Measurements from ENCODE around the gene KLHL20.
"Not testable (repeated sequence)": the region's sequence is repeated elsewhere in the genome, so short reads cannot be mapped to it uniquely, and the experiment has no call there.

KLHL20 gene, protein sequence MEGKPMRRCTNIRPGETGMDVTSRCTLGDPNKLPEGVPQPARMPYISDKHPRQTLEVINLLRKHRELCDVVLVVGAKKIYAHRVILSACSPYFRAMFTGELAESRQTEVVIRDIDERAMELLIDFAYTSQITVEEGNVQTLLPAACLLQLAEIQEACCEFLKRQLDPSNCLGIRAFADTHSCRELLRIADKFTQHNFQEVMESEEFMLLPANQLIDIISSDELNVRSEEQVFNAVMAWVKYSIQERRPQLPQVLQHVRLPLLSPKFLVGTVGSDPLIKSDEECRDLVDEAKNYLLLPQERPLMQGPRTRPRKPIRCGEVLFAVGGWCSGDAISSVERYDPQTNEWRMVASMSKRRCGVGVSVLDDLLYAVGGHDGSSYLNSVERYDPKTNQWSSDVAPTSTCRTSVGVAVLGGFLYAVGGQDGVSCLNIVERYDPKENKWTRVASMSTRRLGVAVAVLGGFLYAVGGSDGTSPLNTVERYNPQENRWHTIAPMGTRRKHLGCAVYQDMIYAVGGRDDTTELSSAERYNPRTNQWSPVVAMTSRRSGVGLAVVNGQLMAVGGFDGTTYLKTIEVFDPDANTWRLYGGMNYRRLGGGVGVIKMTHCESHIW

DNA sequence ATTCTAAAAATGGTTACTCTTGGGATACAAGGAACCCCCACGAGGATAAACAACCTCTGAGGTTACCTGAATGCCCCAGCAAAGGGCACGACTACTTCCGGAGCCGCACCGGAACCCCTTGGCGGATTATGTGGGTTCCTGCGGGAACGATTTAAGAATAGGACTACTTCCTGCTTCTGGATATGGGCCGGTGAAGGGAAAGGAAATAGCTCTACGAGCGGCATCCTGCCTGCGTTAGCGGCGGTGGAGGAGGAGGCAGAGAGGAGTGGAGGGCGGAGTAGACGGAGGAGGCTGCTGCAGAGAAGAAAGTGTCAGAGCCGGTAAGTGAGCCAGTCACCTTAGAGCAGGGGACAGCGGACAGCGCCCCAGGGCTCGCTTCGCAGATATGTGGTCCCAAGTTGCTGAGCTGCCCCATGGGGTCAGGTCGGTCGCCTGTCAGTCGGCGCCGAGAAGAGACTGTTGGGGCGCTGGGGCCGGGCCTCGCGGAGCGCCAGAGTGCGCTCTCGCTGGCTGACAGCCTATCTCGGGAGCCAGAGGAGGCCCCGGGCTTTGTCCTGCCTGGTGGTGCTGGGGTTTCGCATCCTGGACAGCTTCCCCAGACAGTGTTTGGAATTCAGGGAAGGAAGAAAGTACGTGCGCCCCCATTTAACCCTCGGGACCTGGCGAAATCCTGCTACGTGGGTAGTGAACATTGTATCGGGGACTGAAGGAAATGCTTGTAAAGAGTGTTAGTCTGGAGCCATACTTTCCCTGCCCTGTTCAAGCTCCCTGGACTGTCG lies at the start of gene KLHL20:
Gene KLHL20 (plus strand): TSS at position 223 of the 779 bp plus-strand sequence. CDS start 1,063 bp downstream, outside the sequence.
- TF ChIP-seq, protein P1, sequence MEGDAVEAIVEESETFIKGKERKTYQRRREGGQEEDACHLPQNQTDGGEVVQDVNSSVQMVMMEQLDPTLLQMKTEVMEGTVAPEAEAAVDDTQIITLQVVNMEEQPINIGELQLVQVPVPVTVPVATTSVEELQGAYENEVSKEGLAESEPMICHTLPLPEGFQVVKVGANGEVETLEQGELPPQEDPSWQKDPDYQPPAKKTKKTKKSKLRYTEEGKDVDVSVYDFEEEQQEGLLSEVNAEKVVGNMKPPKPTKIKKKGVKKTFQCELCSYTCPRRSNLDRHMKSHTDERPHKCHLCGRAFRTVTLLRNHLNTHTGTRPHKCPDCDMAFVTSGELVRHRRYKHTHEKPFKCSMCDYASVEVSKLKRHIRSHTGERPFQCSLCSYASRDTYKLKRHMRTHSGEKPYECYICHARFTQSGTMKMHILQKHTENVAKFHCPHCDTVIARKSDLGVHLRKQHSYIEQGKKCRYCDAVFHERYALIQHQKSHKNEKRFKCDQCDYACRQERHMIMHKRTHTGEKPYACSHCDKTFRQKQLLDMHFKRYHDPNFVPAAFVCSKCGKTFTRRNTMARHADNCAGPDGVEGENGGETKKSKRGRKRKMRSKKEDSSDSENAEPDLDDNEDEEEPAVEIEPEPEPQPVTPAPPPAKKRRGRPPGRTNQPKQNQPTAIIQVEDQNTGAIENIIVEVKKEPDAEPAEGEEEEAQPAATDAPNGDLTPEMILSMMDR (IDR thresholded peaks at IDR 0.05; ENCODE audit: extremely low read depth, insufficient read depth, missing control alignments) = peak; percentile 9
- in situ Hi-C loops (cut with MboI; ENCODE audit: low pct_unique_long_range_greater_than_20kb, low sequenced_read_pairs, unreplicated experiment) = no loop called here
- peak; percentile 79 for DNase-seq (ENCODE audit: low spot score)

DNA sequence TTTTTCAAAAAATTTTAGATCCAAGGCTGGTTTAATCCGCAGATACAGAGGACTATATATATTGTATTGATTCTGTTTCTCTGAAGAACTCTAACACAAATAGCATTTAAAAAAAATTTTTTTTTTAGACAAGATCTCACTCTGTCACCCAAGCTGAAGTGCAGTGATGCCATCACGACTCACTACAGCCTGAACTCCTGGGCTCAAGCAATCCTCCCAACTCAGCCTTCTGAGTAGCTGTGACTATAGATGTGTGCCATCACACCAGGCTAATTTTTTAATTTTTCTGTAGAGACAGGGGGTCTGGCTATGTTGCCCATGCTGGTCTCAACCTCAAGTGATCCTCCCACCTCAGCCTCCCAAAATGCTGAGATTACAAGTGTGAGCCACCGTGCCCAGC lies 48.1 kb upstream of the KLHL20 start:
- in situ Hi-C loops (cut with MboI; ENCODE audit: low pct_unique_long_range_greater_than_20kb, low sequenced_read_pairs, unreplicated experiment) = no loop called here
- DNase-seq (ENCODE audit: low spot score) = no peak

DNA sequence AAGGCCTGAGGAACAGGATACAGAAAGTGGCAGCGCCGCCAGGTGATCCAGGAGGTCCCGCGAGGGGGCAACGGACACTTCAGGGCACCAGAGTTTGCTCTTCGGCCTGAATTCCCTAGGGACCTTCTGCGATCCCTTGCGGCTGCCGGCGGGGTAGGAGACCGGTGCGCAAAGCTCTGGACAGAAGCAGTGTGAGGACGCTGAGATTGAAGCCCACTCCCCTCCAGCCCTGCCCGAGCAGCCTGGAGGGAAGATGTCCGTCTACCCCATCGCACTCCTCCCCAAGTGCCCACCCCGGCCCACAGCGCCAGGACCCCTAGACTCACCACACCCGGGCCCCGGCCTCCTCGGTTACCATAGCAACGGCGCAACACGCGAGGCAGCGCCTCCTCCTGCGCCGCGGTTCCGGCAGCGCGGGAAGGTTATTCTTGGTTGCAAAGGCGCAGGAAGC lies 45.3 kb upstream of the KLHL20 start, which contains the start of gene ANKRD45:
Gene ANKRD45 (minus strand): TSS at position 361 of the 451 bp plus-strand sequence. CDS start 10,433 bp downstream, outside the sequence.
- DNase-seq (ENCODE audit: low spot score) = peak; percentile 21
- TF ChIP-seq, protein P1 (IDR thresholded peaks at IDR 0.05; ENCODE audit: extremely low read depth, insufficient read depth, missing control alignments) = peak; percentile 4
- in situ Hi-C loops (cut with MboI; ENCODE audit: low pct_unique_long_range_greater_than_20kb, low sequenced_read_pairs, unreplicated experiment) = no loop called here

More for the DNA sequence above, 48.1 kb upstream of the KLHL20 start:
- TF ChIP-seq, protein P1 (IDR thresholded peaks at IDR 0.05; ENCODE audit: extremely low read depth, insufficient read depth, missing control alignments) = no peak

DNA sequence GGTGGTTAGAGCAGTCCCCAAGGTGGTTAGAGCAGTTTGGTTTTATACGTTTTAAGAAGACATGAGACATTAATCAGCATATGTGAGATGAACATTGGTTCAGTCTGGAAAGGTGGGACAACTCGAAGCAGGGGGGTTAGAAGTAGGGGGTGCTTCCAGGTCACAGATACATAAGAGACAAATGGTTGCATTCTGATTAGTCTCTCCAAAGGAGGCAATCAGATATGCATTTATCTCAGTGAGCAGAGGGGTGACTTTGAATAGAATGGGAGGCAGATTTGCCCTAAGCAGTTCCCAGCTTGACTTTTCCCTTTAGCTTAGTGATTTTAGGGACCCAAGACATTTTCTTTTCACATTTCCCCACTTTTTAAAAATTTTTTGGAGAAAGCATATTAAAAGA lies 40.3 kb upstream of the KLHL20 start:
- DNase-seq (ENCODE audit: low spot score); in situ Hi-C loops (cut with MboI; ENCODE audit: low pct_unique_long_range_greater_than_20kb, low sequenced_read_pairs, unreplicated experiment): not testable (repeated sequence)

DNA sequence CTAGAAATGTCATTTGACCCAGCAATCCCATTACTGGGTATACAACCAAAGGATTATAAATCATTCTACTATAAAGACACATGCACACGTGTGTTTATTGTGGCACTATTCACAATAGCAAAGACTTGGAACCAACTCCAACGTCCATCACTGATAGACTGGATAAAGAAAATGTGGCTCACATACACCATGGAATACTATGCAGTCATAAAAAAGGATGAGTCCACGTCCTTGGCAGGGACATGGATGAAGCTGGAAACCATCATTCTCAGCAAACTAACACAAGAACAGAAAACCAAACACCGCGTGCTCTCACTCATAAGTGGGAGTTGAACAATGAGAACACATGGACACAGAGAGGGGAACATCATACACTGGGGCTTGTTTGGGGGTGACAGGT lies 34.6 kb upstream of the KLHL20 start:
- DNase-seq (ENCODE audit: low spot score); in situ Hi-C loops (cut with MboI; ENCODE audit: low pct_unique_long_range_greater_than_20kb, low sequenced_read_pairs, unreplicated experiment): not testable (repeated sequence)

DNA sequence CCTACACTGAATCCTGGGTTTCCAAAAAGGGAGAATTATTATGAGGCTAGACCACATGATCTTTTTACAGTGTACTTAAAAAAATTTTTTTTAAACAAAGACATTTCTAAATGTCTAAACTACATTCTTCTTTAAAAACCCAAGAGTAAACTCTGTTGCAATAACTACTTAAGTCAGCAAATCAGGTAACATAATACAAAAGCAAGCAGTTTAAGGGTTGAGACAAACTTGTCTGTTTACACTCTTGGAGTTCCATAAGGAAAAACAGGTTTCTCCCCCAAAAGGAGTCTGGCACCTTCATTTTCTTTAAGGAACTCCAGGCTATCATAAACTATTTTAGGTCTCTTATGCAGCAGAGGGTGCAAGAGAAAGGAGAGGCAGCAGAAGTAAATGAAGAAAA lies 32.6 kb upstream of the KLHL20 start:
- TF ChIP-seq, protein P1 (IDR thresholded peaks at IDR 0.05; ENCODE audit: extremely low read depth, insufficient read depth, missing control alignments) = no peak
- in situ Hi-C loops (cut with MboI; ENCODE audit: low pct_unique_long_range_greater_than_20kb, low sequenced_read_pairs, unreplicated experiment) = no loop called here
- no peak for DNase-seq (ENCODE audit: low spot score)

DNA sequence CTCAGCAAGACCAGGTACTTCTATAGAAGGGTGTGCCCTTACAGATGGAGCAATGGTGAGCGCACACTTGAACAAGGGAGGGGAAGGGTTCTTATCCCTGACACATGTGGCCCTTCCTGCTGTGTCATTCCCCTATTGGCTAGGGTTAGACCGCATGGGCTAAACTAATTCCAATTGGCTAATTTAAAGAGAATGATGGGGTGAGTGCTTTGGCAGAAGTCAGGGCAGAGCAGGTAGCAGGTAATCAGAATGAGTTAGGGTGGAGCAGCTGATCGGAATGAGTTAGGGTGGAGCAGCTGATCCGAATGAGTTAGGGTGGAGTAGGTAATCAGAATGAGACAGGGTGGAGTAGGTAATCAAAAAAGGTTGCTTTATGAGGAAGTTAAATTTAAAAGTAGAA lies 30.9 kb upstream of the KLHL20 start:
- in situ Hi-C loops (cut with MboI; ENCODE audit: low pct_unique_long_range_greater_than_20kb, low sequenced_read_pairs, unreplicated experiment); DNase-seq (ENCODE audit: low spot score): not testable (repeated sequence)

DNA sequence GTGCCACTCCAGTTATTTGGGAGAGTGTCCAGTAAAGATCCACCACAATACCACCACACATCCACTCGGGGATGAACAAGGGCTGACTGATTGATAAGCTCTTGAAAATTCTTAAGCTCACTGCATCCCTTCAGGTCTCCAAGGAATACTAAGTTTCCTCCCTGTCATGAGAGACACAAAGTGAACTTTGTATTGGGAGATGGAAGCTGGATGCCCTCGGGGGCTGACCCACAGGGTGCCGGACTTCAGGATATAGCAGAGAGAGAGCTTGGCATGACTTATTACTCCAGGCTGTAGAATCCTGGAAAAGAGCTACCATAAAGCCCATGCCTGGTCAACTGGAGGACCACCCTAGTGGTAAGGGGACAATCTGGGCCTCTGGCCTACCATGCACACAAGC lies 29.7 kb upstream of the KLHL20 start:
- in situ Hi-C loops (cut with MboI; ENCODE audit: low pct_unique_long_range_greater_than_20kb, low sequenced_read_pairs, unreplicated experiment); DNase-seq (ENCODE audit: low spot score): not testable (repeated sequence)
